Stomach (tissue), 9 donors: ENCODE results near the gene NSDHL. TPM values are rescaled to one million over a fixed set of nuclear protein-coding genes. Genes with fewer than 3 reads are reported as not detected.

Source experiments
- DNase-seq, 2 donors: peaks; one replicate each; pipeline versions ENCODE4 v3.0.0 to v3.0.0-alpha.2; 2013 to 2019
- H3K27ac ChIP-seq, 5 donors: fragments of 200-600 bp in 4 of 5; sonication (generic) in 4 of 5; one replicate each; pipeline ENCODE4 v1.5.1; 2013 to 2019; ENCODE audit warnings: mild to moderate bottlenecking in 1 of 5, moderate library complexity in 1 of 5
- H3K27me3 ChIP-seq, 3 donors: fragments of 200-600 bp; sonication (generic); one replicate each; pipeline ENCODE4 v1.5.1; 2017 to 2019; ENCODE audit warnings: mixed run types in 1 of 3
- H3K36me3 ChIP-seq, 4 donors: fragments of 200-600 bp; sonication (generic); 1 replicate in 3 of 4; 2 replicates in 1 of 4; pipeline ENCODE4 v1.5.1; 2016 to 2019
- H3K4me1 ChIP-seq, 4 donors: fragments of 200-600 bp; sonication (generic); one replicate each; pipeline ENCODE4 v1.5.1; 2016 to 2019
- H3K4me3 ChIP-seq, 4 donors: fragments of 200-600 bp; sonication (generic) in 3 of 4; one replicate each; pipeline ENCODE4 v1.5.1; 2016 to 2019; ENCODE audit warnings: mild to moderate bottlenecking in 1 of 4
- H3K9me3 ChIP-seq, 4 donors: fragments of 200-600 bp; sonication (generic); one replicate each; pipeline ENCODE4 v1.5.1; 2016 to 2019
- CTCF ChIP-seq, 7 experiments: fragments of 450-650 bp in 4 of 7; fragments of 200-600 bp in 3 of 7; sonication (generic) in 3 of 7; IDR thresholded peaks; one replicate each; pipeline ENCODE4 v1.5.1; 2016 to 2019; ENCODE audit warnings: antibody characterized with exemption in 7 of 7, control low read depth in 2 of 7, mild to moderate bottlenecking in 1 of 7
- EP300 ChIP-seq: sonication (generic); formaldehyde crosslinking; IDR thresholded peaks from one replicate; pipeline ENCODE4 v1.6.1; 2017; ENCODE audit warnings: antibody characterized with exemption
- POLR2A ChIP-seq, 4 donors: fragments of 450-650 bp; IDR thresholded peaks; one replicate each; pipeline ENCODE4 v1.6.1; 2016; ENCODE audit warnings: antibody characterized with exemption in 4 of 4, control low read depth in 2 of 4, mild to moderate bottlenecking in 1 of 4, moderate library complexity in 1 of 4
- POLR2AphosphoS5 ChIP-seq, 3 donors: sonication (generic); formaldehyde crosslinking; IDR thresholded peaks; one replicate each; pipeline ENCODE4 v1.6.1; 2016; ENCODE audit warnings: antibody characterized with exemption in 3 of 3
- WGBS, 5 donors: extraction: QIAGEN DNeasy Blood & Tissue Kit in 3 of 5; methylation state at CpG; one replicate each; pipeline versions ENCODE4 v1.1.5 to v1.1.7; 2013 to 2018; 5-methylcytosine and 5-hydroxymethylcytosine counted together
- intact Hi-C: fragments of 100-400 bp; cut with DNase I; formaldehyde crosslinking; loops from one replicate; pipeline ENCODE4 v1.15.1; 2023; ENCODE audit warnings: low total_unique reads
- polyA plus RNA-seq, 3 donors: library from polyadenylated mRNA; stranded (reverse); fragments of 200-250 nt; gene quantifications; one replicate each; pipeline ENCODE4 v1.2.3, GENCODE V29; 2013
- total RNA-seq, 5 donors: library from RNA; depleted of rRNA; stranded (reverse); fragments of >200 nt; gene quantifications; one replicate each; pipeline versions ENCODE4 v1.1.0 to v1.2.3, GENCODE V29; 2014 to 2016
- donor health status: healthy with polysubstance abuse.
- donor health status: Bipolar disorder and iron deficiency.
- donor health status: healthy.

NSDHL gene
- total and polyA plus RNA-seq, 8 donors = 0.58 to 45.5 (median 8.9) TPM

- WGBS, 5 donors = 71 to 81% (median 77%) methylated on average over 7 to 9 of the region's 9 CpGs
- intact Hi-C loops = no loop called here
- peaks cover 0 to 3% (median 0%) of the 10 kb centered on the region in 4 donors for H3K9me3 ChIP-seq
- peaks cover 0 to 48% (median 44%) of the 10 kb centered on the region in 4 donors for H3K36me3 ChIP-seq
- no peak for DNase-seq
- TF ChIP-seq EP300 (no peak), POLR2A (IDR thresholded peaks at IDR 0.05) (no peak), POLR2AphosphoS5 (IDR thresholded peaks at IDR 0.05) (no peak), CTCF (IDR thresholded peaks at IDR 0.05) (no peak)
- H3K4me3 ChIP-seq = no peak overlapping the region
- no peaks in the 10 kb centered on the region for H3K27me3 ChIP-seq
- no peaks in the 10 kb centered on the region for H3K4me1 ChIP-seq
- no peak overlapping the region for H3K27ac ChIP-seq
Observed at GRCh38 chrX:152871260-152871659, 40.4 kb downstream of the NSDHL start.

DNA sequence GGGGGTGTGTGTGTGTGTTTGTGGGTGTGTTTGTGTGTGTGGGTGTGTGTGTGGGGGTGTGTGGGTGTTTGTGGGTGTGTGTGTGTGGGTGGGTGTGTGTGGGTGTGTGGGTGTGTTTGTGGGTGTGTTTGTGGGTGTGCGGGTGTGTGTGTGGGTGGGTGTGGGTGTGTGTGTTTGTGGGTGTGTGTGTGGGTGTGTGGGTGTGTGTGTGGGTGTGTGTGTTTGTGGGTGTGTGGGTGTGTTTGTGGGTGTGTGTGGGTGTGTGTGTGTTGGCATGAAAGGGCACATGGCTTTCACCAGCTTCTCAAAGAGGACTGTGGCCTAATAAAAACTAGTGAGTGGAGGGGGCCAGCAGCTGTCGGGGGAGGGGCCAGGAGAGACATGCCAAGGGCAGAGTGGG is 41.7 kb downstream of the NSDHL start:
- intact Hi-C loops = no loop called here
- 30 to 100% (median 50%) methylated on average over 1 to 2 of the region's 2 CpGs for WGBS, 5 donors
- Histone ChIP-seq H3K36me3 (peaks cover 0 to 35% (median 31%) of the 10 kb centered on the region in 4 donors), H3K27ac (no peak overlapping the region), H3K9me3 (peaks cover 0 to 13% (median 0%) of the 10 kb centered on the region in 4 donors), H3K27me3 (no peaks in the 10 kb centered on the region), H3K4me3 (no peak overlapping the region), H3K4me1 (no peaks in the 10 kb centered on the region)
- TF ChIP-seq CTCF (IDR thresholded peaks at IDR 0.05) = no peak
- TF ChIP-seq POLR2AphosphoS5 (IDR thresholded peaks at IDR 0.05) = no peak
- TF ChIP-seq EP300 = no peak
- no peak for TF ChIP-seq POLR2A (IDR thresholded peaks at IDR 0.05)
- no peak for DNase-seq

GRCh38 chrX:152873361-152873760 is 42.5 kb downstream of the NSDHL start:
- Histone ChIP-seq H3K27me3 (no peaks in the 10 kb centered on the region), H3K36me3 (peaks cover 0 to 27% (median 23%) of the 10 kb centered on the region in 4 donors), H3K4me3 (no peak overlapping the region), H3K27ac (no peak overlapping the region), H3K4me1 (no peaks in the 10 kb centered on the region), H3K9me3 (peaks cover 0 to 13% (median 0%) of the 10 kb centered on the region in 4 donors)
- no peak for DNase-seq
- intact Hi-C loops = no loop called here
- 42 to 100% (median 82%) methylated on average over 1 to 2 of the region's 2 CpGs for WGBS, 5 donors
- TF ChIP-seq CTCF (IDR thresholded peaks at IDR 0.05) (no peak), POLR2A (IDR thresholded peaks at IDR 0.05) (no peak), POLR2AphosphoS5 (IDR thresholded peaks at IDR 0.05) (no peak), EP300 (no peak)

- H3K9me3 ChIP-seq = peaks cover 0 to 13% (median 0%) of the 10 kb centered on the region in 4 donors
- TF ChIP-seq EP300 (no peak), POLR2A (IDR thresholded peaks at IDR 0.05) (no peak), CTCF (IDR thresholded peaks at IDR 0.05) (no peak), POLR2AphosphoS5 (IDR thresholded peaks at IDR 0.05) (no peak)
- no peak overlapping the region for H3K4me3 ChIP-seq
- WGBS, 5 donors = 71 to 88% (median 86%) methylated on average over 2 to 10 of the region's 10 CpGs
- peaks cover 0 to 4% (median 0%) of the 10 kb centered on the region in 3 donors for H3K27me3 ChIP-seq
- no peaks in the 10 kb centered on the region for H3K4me1 ChIP-seq
- no peaks in the 10 kb centered on the region for H3K36me3 ChIP-seq
- intact Hi-C loops = no loop called here
- no peak for DNase-seq
- no peak overlapping the region for H3K27ac ChIP-seq
Observed at GRCh38 chrX:152876931-152877840, 46.3 kb downstream of the NSDHL start.
